HepG2 (cell line): ENCODE data around the gene PRDX2. TPM values are rescaled to one million over a fixed set of nuclear protein-coding genes. Genes with fewer than 3 reads are reported as not detected.

Experiments
- BATF2 ChIP-seq: sonication (generic); formaldehyde crosslinking; IDR thresholded peaks from 2 replicates; pipeline ENCODE4 v1.8.0; 2022; ENCODE audit warnings: mild to moderate bottlenecking, missing genetic modification reagents, moderate library complexity
- CC2D1A ChIP-seq: sonication (generic); formaldehyde crosslinking; IDR thresholded peaks from 2 replicates; pipeline ENCODE4 v1.8.1; 2023; ENCODE audit warnings: mild to moderate bottlenecking, missing genetic modification reagents
- ETV6 ChIP-seq: sonication (generic); formaldehyde crosslinking; conservative IDR thresholded peaks from 2 replicates; pipeline ENCODE4 v1.4.0; 2020; ENCODE audit warnings: missing genetic modification reagents
- HOXA3 ChIP-seq: sonication (generic); formaldehyde crosslinking; IDR thresholded peaks from 2 replicates; pipeline ENCODE4 v1.5.0; 2020; ENCODE audit warnings: missing genetic modification reagents
- RAD51 ChIP-seq: fragments of 450-650 bp; IDR thresholded peaks from 2 replicates; pipeline ENCODE4 v1.6.1; 2016; ENCODE audit warnings: borderline replicate concordance
- RORA ChIP-seq: sonication (generic); formaldehyde crosslinking; IDR thresholded peaks from 2 replicates; pipeline ENCODE4 v1.5.0; 2020; ENCODE audit warnings: mild to moderate bottlenecking, missing genetic modification reagents, moderate library complexity
- RXRB ChIP-seq: IDR thresholded peaks from 2 replicates; pipeline ENCODE4 v1.6.1; 2016; ENCODE audit warnings: borderline replicate concordance, missing genetic modification reagents, missing compliant biosample characterization
- TGIF2 ChIP-seq: IDR thresholded peaks from 2 replicates; pipeline ENCODE4 v1.6.1; 2016; ENCODE audit warnings: control low read depth, missing compliant biosample characterization
- ZBTB25 ChIP-seq: IDR thresholded peaks from 2 replicates; pipeline ENCODE4 v1.6.1; 2018; ENCODE audit warnings: missing genetic modification reagents
- ZBTB39 ChIP-seq: sonication (generic); formaldehyde crosslinking; IDR thresholded peaks from 2 replicates; pipeline ENCODE4 v1.5.0; 2020; ENCODE audit warnings: missing genetic modification reagents
- ZMAT3 ChIP-seq: sonication (generic); formaldehyde crosslinking; conservative IDR thresholded peaks from 2 replicates; pipeline ENCODE4 v1.7.0; 2021; ENCODE audit warnings: missing genetic modification reagents
- ZNF17 ChIP-seq: sonication (generic); formaldehyde crosslinking; IDR thresholded peaks from 2 replicates; pipeline ENCODE4 v1.5.0; 2020; ENCODE audit warnings: mild to moderate bottlenecking, missing genetic modification reagents
- ZNF280B ChIP-seq: sonication (generic); formaldehyde crosslinking; IDR thresholded peaks from 2 replicates; pipeline ENCODE4 v1.5.0; 2020; ENCODE audit warnings: missing genetic modification reagents, mild to moderate bottlenecking, borderline replicate concordance
- ZNF326 ChIP-seq: sonication (generic); formaldehyde crosslinking; IDR thresholded peaks from 2 replicates; pipeline ENCODE4 v1.4.0; 2020; ENCODE audit warnings: missing genetic modification reagents, borderline replicate concordance
- ZNF44 ChIP-seq: sonication (generic); formaldehyde crosslinking; IDR thresholded peaks from 2 replicates; pipeline ENCODE4 v1.5.1; 2020; ENCODE audit warnings: mild to moderate bottlenecking, missing genetic modification reagents
- ZNF441 ChIP-seq: sonication (generic); formaldehyde crosslinking; IDR thresholded peaks from 2 replicates; pipeline ENCODE4 v1.7.0; 2021; ENCODE audit warnings: missing genetic modification reagents, borderline replicate concordance
- ZNF556 ChIP-seq: sonication (generic); formaldehyde crosslinking; IDR thresholded peaks from 2 replicates; pipeline ENCODE4 v1.4.0; 2020; ENCODE audit warnings: mild to moderate bottlenecking, missing genetic modification reagents, borderline replicate concordance
- ZNF598 ChIP-seq: sonication (generic); formaldehyde crosslinking; IDR thresholded peaks from 2 replicates; pipeline ENCODE4 v1.5.1; 2020; ENCODE audit warnings: mild to moderate bottlenecking, missing genetic modification reagents, borderline replicate concordance
- ZNF7 ChIP-seq: IDR thresholded peaks from 2 replicates; pipeline ENCODE4 v1.6.1; 2016; ENCODE audit warnings: missing biosample characterization, missing genetic modification reagents
- polyA plus RNA-seq, 8 experiments: library from polyadenylated mRNA; depleted of rRNA in 3 of 8; stranded (reverse) in 7 of 8; unstranded in 1 of 8; fragments of >200 nt; fragmentation: Illumina TruSeq in 4 of 8; extraction: Trizol in 4 of 8; gene quantifications; 2 replicates each; pipeline versions ENCODE4 v1.2.1 to v1.2.3, GENCODE V29; 2011 to 2016; ENCODE audit warnings: low read depth in 4 of 8, missing spikeins in 1 of 8, mixed read lengths in 1 of 8; ENCODE audit not compliant: insufficient read depth in 1 of 8
- total RNA-seq, 5 experiments: library from RNA; depleted of rRNA; stranded (reverse); fragments of >200 nt; fragmentation: Illumina TruSeq; extraction: Trizol; gene quantifications; 2 replicates each; pipeline ENCODE4 v1.2.3, GENCODE V29; 2016; ENCODE audit warnings: low read depth in 1 of 5
- TF ChIP-seq, protein P1 (sequence below): sonication (generic); formaldehyde crosslinking; conservative IDR thresholded peaks from 2 replicates; pipeline ENCODE4 v1.8.0; 2022; ENCODE audit warnings: low read depth, missing genetic modification reagents
- TF ChIP-seq, protein P2 (sequence below): sonication (generic); formaldehyde crosslinking; IDR thresholded peaks from 2 replicates; pipeline ENCODE4 v1.5.0; 2020; ENCODE audit warnings: missing genetic modification reagents, mild to moderate bottlenecking, borderline replicate concordance

The PRDX2 gene
- total and polyA plus RNA-seq, 2 of the 13 experiments (the other 11 are each of a cell fraction or from before 2014, with no cell fraction given) = 218 to 381 TPM

GRCh38 chr19:12774588-12775555, 26.7 kb downstream of the PRDX2 start, which contains the start of gene HOOK2 (continued):
- TF ChIP-seq ZNF326 (no peak), RORA (CRISPR knock-in tag) (no peak), ZNF17 (CRISPR knock-in tag) (no peak), ZNF598 (CRISPR knock-in tag) (0 out of 2 replicates have a peak, but pooled peaks have one; percentile 66), TGIF2 (CRISPR knock-in tag) (peak; percentile 54), ZNF280B (CRISPR knock-in tag) (peak; percentile 35; the same call in 1 of the 2 replicates), ZNF44 (no peak), ZNF441 (CRISPR knock-in tag) (no peak), CC2D1A (CRISPR knock-in tag) (0 out of 2 replicates have a peak, but pooled peaks have one; percentile 39), ETV6 (CRISPR knock-in tag) (no peak), ZNF7 (no peak), ZBTB25 (CRISPR knock-in tag) (no peak), ZMAT3 (CRISPR knock-in tag) (peak; percentile 65; the same call in 1 of the 2 replicates), ZBTB39 (0 out of 2 replicates have a peak, but pooled peaks have one; percentile 26), RXRB (CRISPR knock-in tag) (no peak), ZNF556 (CRISPR knock-in tag) (peak; percentile 60; the same call in 1 of the 2 replicates), RAD51 (peak; percentile 80), HOXA3 (CRISPR knock-in tag) (no peak; the same call in 1 of the 2 replicates), BATF2 (CRISPR knock-in tag) (peak; percentile 57; the same call in 1 of the 2 replicates)
- TF ChIP-seq, protein P1, sequence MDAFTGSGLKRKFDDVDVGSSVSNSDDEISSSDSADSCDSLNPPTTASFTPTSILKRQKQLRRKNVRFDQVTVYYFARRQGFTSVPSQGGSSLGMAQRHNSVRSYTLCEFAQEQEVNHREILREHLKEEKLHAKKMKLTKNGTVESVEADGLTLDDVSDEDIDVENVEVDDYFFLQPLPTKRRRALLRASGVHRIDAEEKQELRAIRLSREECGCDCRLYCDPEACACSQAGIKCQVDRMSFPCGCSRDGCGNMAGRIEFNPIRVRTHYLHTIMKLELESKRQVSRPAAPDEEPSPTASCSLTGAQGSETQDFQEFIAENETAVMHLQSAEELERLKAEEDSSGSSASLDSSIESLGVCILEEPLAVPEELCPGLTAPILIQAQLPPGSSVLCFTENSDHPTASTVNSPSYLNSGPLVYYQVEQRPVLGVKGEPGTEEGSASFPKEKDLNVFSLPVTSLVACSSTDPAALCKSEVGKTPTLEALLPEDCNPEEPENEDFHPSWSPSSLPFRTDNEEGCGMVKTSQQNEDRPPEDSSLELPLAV (CRISPR knock-in tag) = no peak
- TF ChIP-seq, protein P2, sequence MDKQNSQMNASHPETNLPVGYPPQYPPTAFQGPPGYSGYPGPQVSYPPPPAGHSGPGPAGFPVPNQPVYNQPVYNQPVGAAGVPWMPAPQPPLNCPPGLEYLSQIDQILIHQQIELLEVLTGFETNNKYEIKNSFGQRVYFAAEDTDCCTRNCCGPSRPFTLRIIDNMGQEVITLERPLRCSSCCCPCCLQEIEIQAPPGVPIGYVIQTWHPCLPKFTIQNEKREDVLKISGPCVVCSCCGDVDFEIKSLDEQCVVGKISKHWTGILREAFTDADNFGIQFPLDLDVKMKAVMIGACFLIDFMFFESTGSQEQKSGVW (CRISPR knock-in tag) = no peak
